Mesothelial cell of epicardium (in vitro differentiated cells): ENCODE data around the gene CCNG2. TPM values are rescaled to one million over a fixed set of nuclear protein-coding genes. Genes with fewer than 3 reads are reported as not detected.
"Not testable (repeated sequence)": the region's sequence is repeated elsewhere in the genome, so short reads cannot be mapped to it uniquely, and the experiment has no call there.

Experiments
- DNase-seq, 2 experiments: peaks; one replicate each; pipeline ENCODE4 v3.0.0; 2021; ENCODE audit warnings: low spot score in 2 of 2; ENCODE audit not compliant: unreplicated experiment in 2 of 2
- H3K27ac Mint-ChIP-seq: 2 replicates; pipeline ENCODE4 v1.8.0; 2021; ENCODE audit warnings: mixed read lengths
- H3K27me3 Mint-ChIP-seq: 2 replicates; pipeline ENCODE4 v1.8.0; 2021; ENCODE audit warnings: low read depth, mixed read lengths
- H3K36me3 Mint-ChIP-seq: 2 replicates; pipeline ENCODE4 v1.8.0; 2021; ENCODE audit warnings: mixed read lengths
- H3K4me1 Mint-ChIP-seq: 2 replicates; pipeline ENCODE4 v1.8.0; 2021; ENCODE audit warnings: mixed read lengths
- H3K4me3 Mint-ChIP-seq: 2 replicates; pipeline ENCODE4 v1.8.0; 2021; ENCODE audit warnings: mild to moderate bottlenecking, moderate library complexity, mixed read lengths
- H3K9me3 Mint-ChIP-seq: 2 replicates; pipeline ENCODE4 v1.8.0; 2021; ENCODE audit warnings: mixed read lengths
- total RNA-seq: library from RNA; stranded (reverse); gene quantifications from 3 replicates; pipeline ENCODE4 v1.2.1, GENCODE V29; 2021
- TF ChIP-seq, protein P1 (sequence below): fragments of 200-600 bp; sonication (generic); IDR thresholded peaks from one replicate; pipeline ENCODE4 v1.5.0; 2021; ENCODE audit warnings: antibody characterized with exemption; ENCODE audit not compliant: unreplicated experiment

Gene CCNG2
- total RNA-seq, 1 donor from 2014 or later = 89.3 TPM

DNA sequence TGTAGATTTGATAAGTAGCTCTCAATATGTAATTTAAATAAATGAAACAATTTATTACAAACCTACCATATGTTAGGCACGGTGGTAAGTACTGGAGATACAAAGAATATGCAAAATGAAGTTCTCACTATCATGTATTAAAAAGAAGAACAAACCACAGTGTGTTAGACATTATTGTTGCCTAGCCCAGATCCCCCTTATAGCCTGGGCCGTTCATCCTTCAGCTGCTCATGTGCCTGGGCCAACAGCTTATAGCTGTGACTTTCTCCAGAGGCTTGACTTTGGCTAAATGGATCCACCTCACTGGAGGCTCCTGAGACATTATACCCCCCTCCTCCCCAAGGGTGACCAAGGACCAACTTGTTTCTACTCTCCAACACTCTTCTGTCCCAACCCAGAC lies 29.8 kb upstream of the CCNG2 start:
- no peak for DNase-seq
- Mint-ChIP-seq H3K4me1 (peaks cover 32% of the 10 kb centered on the region), H3K9me3 (peaks cover 15% of the 10 kb centered on the region), H3K4me3 (no peak overlapping the region), H3K36me3 (peaks cover 3% of the 10 kb centered on the region), H3K27ac (no peak overlapping the region), H3K27me3 (no peaks in the 10 kb centered on the region)
- TF ChIP-seq, protein P1, sequence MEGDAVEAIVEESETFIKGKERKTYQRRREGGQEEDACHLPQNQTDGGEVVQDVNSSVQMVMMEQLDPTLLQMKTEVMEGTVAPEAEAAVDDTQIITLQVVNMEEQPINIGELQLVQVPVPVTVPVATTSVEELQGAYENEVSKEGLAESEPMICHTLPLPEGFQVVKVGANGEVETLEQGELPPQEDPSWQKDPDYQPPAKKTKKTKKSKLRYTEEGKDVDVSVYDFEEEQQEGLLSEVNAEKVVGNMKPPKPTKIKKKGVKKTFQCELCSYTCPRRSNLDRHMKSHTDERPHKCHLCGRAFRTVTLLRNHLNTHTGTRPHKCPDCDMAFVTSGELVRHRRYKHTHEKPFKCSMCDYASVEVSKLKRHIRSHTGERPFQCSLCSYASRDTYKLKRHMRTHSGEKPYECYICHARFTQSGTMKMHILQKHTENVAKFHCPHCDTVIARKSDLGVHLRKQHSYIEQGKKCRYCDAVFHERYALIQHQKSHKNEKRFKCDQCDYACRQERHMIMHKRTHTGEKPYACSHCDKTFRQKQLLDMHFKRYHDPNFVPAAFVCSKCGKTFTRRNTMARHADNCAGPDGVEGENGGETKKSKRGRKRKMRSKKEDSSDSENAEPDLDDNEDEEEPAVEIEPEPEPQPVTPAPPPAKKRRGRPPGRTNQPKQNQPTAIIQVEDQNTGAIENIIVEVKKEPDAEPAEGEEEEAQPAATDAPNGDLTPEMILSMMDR = no peak

DNA sequence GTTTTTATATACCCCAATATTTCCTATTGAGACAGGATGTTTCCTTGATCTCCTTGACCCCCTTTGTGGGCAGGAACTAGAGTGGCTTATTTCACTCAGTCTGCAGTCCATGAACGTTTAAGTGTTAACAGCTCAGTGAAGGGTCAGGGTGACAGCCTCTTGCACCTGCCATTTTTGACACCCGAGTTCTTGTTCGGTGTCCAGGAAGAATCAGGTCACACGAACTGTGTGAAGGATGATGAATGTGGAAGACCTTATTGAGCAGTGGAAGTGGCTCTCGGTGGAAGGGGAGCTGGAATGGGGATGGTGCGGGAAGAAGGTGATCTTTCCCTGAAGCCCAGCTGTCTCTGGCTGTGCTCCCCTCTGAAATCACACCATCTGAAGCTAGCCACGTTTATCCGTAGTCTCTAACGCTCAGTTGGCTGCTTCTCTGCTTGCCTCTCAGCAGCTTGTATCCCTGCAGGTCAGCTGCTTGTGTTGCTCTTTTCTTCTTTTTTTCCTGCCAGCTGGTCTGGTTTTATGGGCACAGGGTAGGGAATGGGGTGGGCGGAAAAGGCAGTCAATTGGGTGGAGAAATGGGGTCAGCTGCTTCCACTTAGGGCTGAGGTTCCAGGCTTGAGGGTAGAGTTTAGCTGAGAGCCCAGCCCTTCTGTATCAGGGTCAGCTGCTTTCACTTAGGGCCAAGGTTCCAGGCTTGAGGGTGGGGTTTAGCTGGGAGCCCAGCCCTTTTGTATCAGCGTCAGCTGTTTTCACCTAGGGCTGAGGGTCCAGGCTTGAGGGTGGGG lies 29.0 kb upstream of the CCNG2 start:
- Mint-ChIP-seq H3K36me3 (peaks cover 3% of the 10 kb centered on the region), H3K4me3 (no peak overlapping the region), H3K4me1 (peaks cover 31% of the 10 kb centered on the region), H3K27me3 (no peaks in the 10 kb centered on the region), H3K27ac (no peak overlapping the region), H3K9me3 (peaks cover 15% of the 10 kb centered on the region)
- DNase-seq = no peak
- TF ChIP-seq, protein P1 = no peak

DNA sequence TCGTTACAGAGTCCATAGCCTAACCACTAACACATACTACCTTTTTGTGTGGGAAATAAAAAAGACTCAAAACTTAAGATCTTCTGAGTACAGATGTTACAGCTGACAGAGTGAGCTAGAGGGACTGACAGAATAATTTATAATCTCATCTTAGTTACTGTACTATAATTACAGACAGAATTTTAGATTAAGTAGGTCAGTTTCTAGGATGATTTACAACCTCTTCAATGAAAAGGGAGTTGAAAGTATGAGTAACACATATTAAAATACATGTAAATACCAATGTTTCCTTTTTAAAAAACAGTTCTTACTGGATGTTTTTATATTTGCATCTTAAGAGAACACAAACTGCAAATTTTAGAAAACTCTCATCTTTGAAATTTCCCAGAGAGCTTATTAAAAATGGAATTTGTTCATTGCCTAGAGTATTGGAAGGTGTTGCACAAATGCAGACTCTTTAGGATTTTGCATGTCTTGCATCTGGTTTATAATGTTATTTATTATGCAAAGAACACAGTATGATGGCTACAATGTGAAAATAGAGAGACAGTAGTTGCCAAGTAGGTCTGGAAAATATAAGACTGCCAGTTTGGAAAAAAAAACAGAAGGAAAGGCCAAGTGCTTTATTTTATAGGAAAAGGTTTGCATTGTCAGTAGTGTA lies 24.2 kb upstream of the CCNG2 start:
- TF ChIP-seq, protein P1 = no peak
- H3K27me3 Mint-ChIP-seq = no peaks in the 10 kb centered on the region
- peaks cover 15% of the 10 kb centered on the region for H3K9me3 Mint-ChIP-seq
- H3K4me1 Mint-ChIP-seq = peaks cover 15% of the 10 kb centered on the region
- peaks cover 3% of the 10 kb centered on the region for H3K36me3 Mint-ChIP-seq
- no peak for DNase-seq
- no peak overlapping the region for H3K4me3 Mint-ChIP-seq
- no peak overlapping the region for H3K27ac Mint-ChIP-seq

DNA sequence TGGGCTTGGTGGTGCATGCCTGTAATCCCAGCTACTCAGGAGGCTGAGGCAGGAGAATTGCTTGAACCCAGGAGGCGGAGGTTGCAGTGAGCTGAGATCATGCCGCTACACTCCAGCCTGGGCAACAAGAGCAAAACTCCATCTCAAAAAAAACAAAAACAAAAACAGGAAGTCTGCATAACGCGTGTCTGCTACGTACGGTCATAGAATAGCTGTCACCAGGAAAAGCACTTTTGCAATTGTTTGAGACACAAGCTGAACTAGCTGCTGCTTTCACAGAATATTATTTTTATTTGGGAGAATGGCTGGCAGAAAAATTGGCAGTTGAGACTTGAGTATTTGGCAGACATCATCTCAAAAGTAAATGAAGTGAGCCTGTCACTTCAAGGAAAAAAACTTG lies 19.6 kb upstream of the CCNG2 start:
- DNase-seq, H3K9me3 Mint-ChIP-seq, H3K27ac Mint-ChIP-seq, H3K36me3 Mint-ChIP-seq, H3K27me3 Mint-ChIP-seq, H3K4me3 Mint-ChIP-seq: not testable (repeated sequence)
- H3K4me1 Mint-ChIP-seq = peaks cover 17% of the 10 kb centered on the region

DNA sequence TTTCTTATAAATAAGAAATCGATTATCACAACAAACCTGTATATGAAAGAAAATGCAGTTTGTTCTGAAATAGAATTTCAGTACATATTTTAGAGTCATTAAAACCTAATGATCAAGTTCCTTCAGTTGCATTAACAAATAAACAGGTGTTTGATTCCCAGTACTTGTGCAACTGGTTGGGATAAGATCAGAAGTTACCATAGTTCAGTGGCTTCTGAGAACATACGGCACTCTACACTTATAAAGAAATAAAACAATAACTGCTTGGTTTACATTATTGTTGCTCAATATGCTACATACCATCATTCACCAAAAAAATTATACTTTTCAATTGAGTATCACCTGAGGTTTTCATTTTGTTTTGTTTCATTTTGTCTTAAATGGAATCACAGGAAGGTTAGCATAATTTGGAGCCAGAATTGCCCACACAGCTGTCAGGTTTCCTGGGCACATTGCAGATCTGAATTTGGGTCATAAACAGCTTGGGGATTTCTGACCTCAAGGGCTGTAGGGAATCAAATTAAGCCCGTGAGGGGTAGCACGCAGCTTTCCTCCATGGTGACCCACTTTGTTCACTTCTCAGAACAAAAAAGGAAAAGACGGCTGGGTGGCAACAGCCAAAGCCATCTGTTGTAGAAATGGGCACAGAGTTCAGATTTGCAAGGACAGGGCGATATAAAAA lies 14.9 kb upstream of the CCNG2 start:
- H3K4me1 Mint-ChIP-seq = peaks cover 32% of the 10 kb centered on the region
- H3K4me3 Mint-ChIP-seq = no peak overlapping the region
- H3K9me3 Mint-ChIP-seq = no peaks in the 10 kb centered on the region
- H3K27me3 Mint-ChIP-seq = no peaks in the 10 kb centered on the region
- TF ChIP-seq, protein P1 = no peak
- no peak for DNase-seq
- no peaks in the 10 kb centered on the region for H3K36me3 Mint-ChIP-seq
- no peak overlapping the region for H3K27ac Mint-ChIP-seq

DNA sequence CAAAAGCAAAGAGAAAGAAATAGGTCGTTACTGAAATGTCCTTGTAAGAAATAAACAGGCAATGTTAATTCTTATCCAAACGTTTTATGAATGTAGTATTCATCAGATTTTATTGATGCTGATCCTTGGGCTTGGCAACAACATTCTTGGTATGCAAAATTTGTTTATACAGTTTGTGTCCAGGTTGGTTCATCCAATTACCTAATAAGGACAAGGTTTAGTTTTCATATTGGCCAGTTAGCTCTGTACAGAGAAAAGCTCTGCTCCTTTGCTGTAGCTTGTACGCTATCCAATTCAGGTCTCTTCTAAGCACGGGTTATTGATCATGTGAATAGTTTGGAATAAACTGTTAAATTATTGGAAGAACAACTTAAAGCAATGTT lies 14.4 kb upstream of the CCNG2 start:
- TF ChIP-seq, protein P1 = no peak
- Mint-ChIP-seq H3K27me3 (no peaks in the 10 kb centered on the region), H3K4me3 (no peak overlapping the region), H3K36me3 (no peaks in the 10 kb centered on the region), H3K4me1 (peaks cover 38% of the 10 kb centered on the region), H3K9me3 (no peaks in the 10 kb centered on the region), H3K27ac (peak overlapping the region; percentile 69)
- DNase-seq = no peak
